Activated B cell treated with CpG ODN at 0.5 μM for 24 hours (primary cell): ENCODE measurements around the gene OR4D11. TPM values are rescaled to one million over a fixed set of nuclear protein-coding genes. Genes with fewer than 3 reads are reported as not detected.

ENCODE experiments used
- ATAC-seq: fragments of 200-7000 bp; cut with Tn5 transposase; one replicate; pipeline ENCODE4 v1.10.0; 2021; ENCODE audit warnings: low read depth, mild to moderate bottlenecking, moderate library complexity
- CTCF ChIA-PET: fragments of 350-600 bp; sonication (Branson Sonifier 250); formaldehyde crosslinking; loops from one replicate; lab custom pipeline; 2021; ENCODE audit warnings: antibody characterized with exemption; lab: Charles Lee
- POLR2A ChIA-PET: fragments of 350-600 bp; sonication (Branson Sonifier 250); formaldehyde crosslinking; loops from one replicate; lab custom pipeline; 2021; ENCODE audit warnings: antibody characterized with exemption; lab: Charles Lee
- DNase-seq: peaks from one replicate; pipeline ENCODE4 v3.0.0; 2022
- H3K27ac Mint-ChIP-seq: one replicate; pipeline ENCODE4 v1.8.0; 2020; ENCODE audit warnings: mixed read lengths
- H3K27me3 Mint-ChIP-seq: one replicate; pipeline ENCODE4 v1.8.0; 2021; ENCODE audit warnings: mixed read lengths
- H3K36me3 Mint-ChIP-seq: one replicate; pipeline ENCODE4 v1.8.0; 2021; ENCODE audit warnings: low read depth, mixed read lengths
- H3K4me1 Mint-ChIP-seq: one replicate; pipeline ENCODE4 v1.8.0; 2021; ENCODE audit warnings: mixed read lengths
- H3K4me3 Mint-ChIP-seq: one replicate; pipeline ENCODE4 v1.8.0; 2020; ENCODE audit warnings: mild to moderate bottlenecking, mixed read lengths
- H3K9me3 Mint-ChIP-seq: one replicate; pipeline ENCODE4 v1.8.0; 2020; ENCODE audit warnings: mixed read lengths
- intact Hi-C: fragments of 100-400 bp; cut with micrococcal nuclease; formaldehyde crosslinking; loops from one replicate; pipeline ENCODE4 v1.15.1; 2024
- total RNA-seq: library from RNA; stranded (reverse); gene quantifications from 2 replicates; pipeline ENCODE4 v1.2.3, GENCODE V29; 2022
- TF ChIP-seq, protein P1 (sequence below): fragments of 200-600 bp; IDR thresholded peaks from one replicate; pipeline ENCODE4 v1.8.0; 2022; ENCODE audit warnings: antibody characterized with exemption, mild to moderate bottlenecking

The OR4D11 gene
- total RNA-seq, 1 donor from 2014 or later: not detected

- no peak overlapping the region for H3K27ac Mint-ChIP-seq
- H3K4me1 Mint-ChIP-seq: peaks cover 25% of the 10 kb centered on the region
- ChIA-PET CTCF (no interaction called here), POLR2A (interaction anchor here (0.8 kb wide), 1 partner anchor 20 kb away, joined by 3 read pairs; no protein-coding TSS in a partner anchor)
- no peak for DNase-seq
- no peaks in the 10 kb centered on the region for H3K27me3 Mint-ChIP-seq
- H3K4me3 Mint-ChIP-seq: no peak overlapping the region
- peaks cover 9% of the 10 kb centered on the region for H3K36me3 Mint-ChIP-seq
- TF ChIP-seq, protein P1, sequence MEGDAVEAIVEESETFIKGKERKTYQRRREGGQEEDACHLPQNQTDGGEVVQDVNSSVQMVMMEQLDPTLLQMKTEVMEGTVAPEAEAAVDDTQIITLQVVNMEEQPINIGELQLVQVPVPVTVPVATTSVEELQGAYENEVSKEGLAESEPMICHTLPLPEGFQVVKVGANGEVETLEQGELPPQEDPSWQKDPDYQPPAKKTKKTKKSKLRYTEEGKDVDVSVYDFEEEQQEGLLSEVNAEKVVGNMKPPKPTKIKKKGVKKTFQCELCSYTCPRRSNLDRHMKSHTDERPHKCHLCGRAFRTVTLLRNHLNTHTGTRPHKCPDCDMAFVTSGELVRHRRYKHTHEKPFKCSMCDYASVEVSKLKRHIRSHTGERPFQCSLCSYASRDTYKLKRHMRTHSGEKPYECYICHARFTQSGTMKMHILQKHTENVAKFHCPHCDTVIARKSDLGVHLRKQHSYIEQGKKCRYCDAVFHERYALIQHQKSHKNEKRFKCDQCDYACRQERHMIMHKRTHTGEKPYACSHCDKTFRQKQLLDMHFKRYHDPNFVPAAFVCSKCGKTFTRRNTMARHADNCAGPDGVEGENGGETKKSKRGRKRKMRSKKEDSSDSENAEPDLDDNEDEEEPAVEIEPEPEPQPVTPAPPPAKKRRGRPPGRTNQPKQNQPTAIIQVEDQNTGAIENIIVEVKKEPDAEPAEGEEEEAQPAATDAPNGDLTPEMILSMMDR: no peak
- ATAC-seq: no peak
- intact Hi-C loops: no loop called here
- H3K9me3 Mint-ChIP-seq: no peaks in the 10 kb centered on the region
Observed at GRCh38 chr11:59548309-59548656, 44.9 kb downstream of the OR4D11 start.

- intact Hi-C loops: loop anchor here (1.0 to 10.0 kb wide), 7 partner anchors 13 to 1886 kb away; partner anchors contain the start of genes DTX4, LPXN, MRPL16 and OSBP
- peak; percentile 75 for DNase-seq
- ChIA-PET POLR2A (interaction anchor here (1.6 to 3.1 kb wide), 4 partner anchors 10 to 119 kb away, joined by 9 to 19 read pairs (median 16); partner anchors contain the start of genes OSBP and PATL1), CTCF (interaction anchor here (0.7 kb wide), 1 partner anchor 13 kb away, joined by 3 read pairs; no protein-coding TSS in a partner anchor)
- Mint-ChIP-seq H3K4me1 (peaks cover 31% of the 10 kb centered on the region), H3K36me3 (peaks cover 9% of the 10 kb centered on the region), H3K9me3 (no peaks in the 10 kb centered on the region), H3K27me3 (no peaks in the 10 kb centered on the region), H3K27ac (peak overlapping the region; percentile 94), H3K4me3 (peak overlapping the region; percentile 87)
- peak; percentile 91 for ATAC-seq
- TF ChIP-seq, protein P1: peak; percentile 43
Observed at GRCh38 chr11:59550368-59550841, 47.0 kb downstream of the OR4D11 start.

DNA sequence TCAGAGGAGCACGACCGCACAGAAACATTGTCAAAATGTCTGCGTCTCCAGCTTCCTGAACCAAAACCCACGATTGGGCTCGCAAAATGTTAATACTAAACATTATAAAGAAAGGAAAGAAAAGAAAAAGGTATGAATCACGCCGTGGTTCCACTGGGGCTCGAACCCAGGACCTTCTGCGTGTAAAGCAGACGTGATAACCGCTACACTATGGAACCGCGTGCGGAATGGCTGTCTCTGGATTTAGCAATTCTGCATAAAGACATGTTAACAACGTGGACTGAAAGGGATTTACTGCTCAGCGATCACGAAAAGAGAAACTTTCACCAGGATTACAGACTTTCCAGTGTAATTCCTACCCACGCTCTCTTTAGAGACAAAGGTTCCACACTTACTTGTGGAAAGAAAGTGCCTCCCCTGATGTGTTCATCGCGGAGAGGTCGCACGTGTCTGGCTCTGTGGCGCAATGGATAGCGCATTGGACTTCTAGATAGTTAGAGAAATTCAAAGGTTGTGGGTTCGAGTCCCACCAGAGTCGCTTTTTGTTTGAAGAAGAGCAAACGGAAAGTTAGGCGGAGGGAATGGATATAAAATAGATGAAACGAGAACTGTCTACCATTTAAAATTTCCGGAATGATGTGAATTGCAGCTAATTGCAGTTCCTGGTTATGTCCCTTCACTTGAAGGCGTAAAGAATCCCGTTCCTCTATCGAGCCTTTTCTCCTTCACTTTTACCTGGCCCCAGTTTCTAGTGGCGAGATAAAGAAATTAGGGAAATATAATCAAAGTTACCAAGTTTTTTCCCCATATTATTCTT lies 47.7 kb downstream of the OR4D11 start:
- Mint-ChIP-seq H3K4me1 (peaks cover 38% of the 10 kb centered on the region), H3K36me3 (peaks cover 9% of the 10 kb centered on the region), H3K9me3 (no peaks in the 10 kb centered on the region), H3K4me3 (peak overlapping the region; percentile 87), H3K27me3 (no peaks in the 10 kb centered on the region), H3K27ac (peak overlapping the region; percentile 94)
- CTCF ChIA-PET: interaction anchor here (0.7 to 1.5 kb wide), 2 partner anchors 14 to 15 kb away, joined by 3 to 4 read pairs; no protein-coding TSS in a partner anchor
- peak; percentile 48 for ATAC-seq
- TF ChIP-seq, protein P1: no peak
- intact Hi-C loops: loop anchor here (1.0 to 10.0 kb wide), 9 partner anchors 9 to 1886 kb away; partner anchors contain the start of genes DTX4, LPXN, MRPL16 and OSBP
- DNase-seq: peak; percentile 60
- POLR2A ChIA-PET: interaction anchor here (0.6 to 3.1 kb wide), 6 partner anchors 9 to 1564 kb away, joined by 4 to 19 read pairs (median 12); partner anchors contain the start of gene OSBP

DNA sequence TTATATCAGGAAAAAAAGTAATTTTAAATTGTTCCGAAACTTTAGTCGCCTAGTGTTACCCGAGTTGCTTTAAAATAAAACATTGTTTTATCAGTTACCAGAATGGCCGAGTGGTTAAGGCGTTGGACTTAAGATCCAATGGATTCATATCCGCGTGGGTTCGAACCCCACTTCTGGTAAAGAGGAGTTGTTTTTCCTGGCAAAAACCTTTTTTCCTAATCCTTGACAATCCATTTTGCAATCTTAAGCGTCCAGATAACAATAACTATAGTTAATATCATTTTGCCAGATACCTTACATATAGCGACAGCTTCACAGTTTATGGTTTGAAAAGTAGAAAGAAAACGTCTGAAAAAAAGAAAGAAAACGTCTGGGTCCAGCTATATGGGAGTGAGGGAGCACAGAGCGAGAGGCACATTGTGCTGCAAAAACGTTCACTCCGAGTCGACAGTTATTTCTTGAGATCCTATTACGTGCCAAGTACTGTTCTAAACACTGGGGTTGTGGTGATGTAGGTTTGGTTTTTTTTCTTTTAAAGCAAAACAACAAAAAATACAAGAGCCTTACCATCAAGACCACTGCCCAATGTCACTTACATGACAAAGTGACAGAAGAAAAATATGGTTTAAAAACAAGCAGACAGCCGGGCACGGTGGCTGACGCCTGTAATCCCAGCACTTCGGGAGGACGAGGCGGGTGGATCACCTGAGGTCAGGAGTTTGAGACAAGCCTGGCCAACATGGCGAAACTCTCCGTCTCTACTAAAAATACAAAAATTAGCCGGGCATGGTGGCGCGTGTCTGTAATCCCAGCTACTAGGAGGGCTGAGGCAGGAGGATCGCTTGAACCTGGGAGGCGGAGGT lies 48.5 kb downstream of the OR4D11 start:
- H3K27me3 Mint-ChIP-seq: no peaks in the 10 kb centered on the region
- intact Hi-C loops: loop anchor here (1.0 to 10.0 kb wide), 5 partner anchors 8 to 1887 kb away; partner anchors contain the start of genes DTX4, LPXN, ZDHHC5 and ZFP91
- peak overlapping the region; percentile 87 for H3K4me3 Mint-ChIP-seq
- peaks cover 9% of the 10 kb centered on the region for H3K36me3 Mint-ChIP-seq
- TF ChIP-seq, protein P1: no peak
- H3K9me3 Mint-ChIP-seq: no peaks in the 10 kb centered on the region
- no peak for ATAC-seq
- DNase-seq: no peak
- H3K27ac Mint-ChIP-seq: peak overlapping the region; percentile 94
- ChIA-PET POLR2A (interaction anchor here (0.6 to 3.1 kb wide), 7 partner anchors 9 to 1563 kb away, joined by 3 to 19 read pairs (median 7); partner anchors contain the start of gene OSBP), CTCF (interaction anchor here (1.5 kb wide), 1 partner anchor 14 kb away, joined by 4 read pairs; no protein-coding TSS in a partner anchor)
- peaks cover 44% of the 10 kb centered on the region for H3K4me1 Mint-ChIP-seq
